ENCODE results near the gene SLN.

Gene SLN

DNA sequence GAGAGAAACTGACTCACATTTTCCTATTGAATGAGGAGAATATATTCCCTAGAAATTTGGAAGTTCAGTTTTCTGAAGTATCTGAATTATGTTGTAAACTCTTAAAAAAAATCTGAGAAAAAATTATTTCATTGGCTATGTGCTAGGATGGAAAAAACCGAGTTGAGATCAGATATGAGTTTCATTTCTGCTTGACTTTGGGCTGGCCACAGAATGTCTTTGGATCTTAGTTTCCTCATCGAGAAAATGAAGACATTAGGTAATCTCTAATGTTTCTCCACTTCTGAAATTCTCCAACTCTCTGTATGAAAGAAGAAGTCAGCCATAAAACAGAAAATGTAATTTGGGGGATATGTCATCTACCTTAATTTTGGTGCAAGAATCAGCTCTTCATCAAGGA is 28.8 kb downstream of the SLN start:
- no peak for DNase-seq

GRCh38 chr11:107682572-107682971 is 29.3 kb downstream of the SLN start:
- no peak for DNase-seq

- no peak for DNase-seq
These were observed 29.7 kb downstream of the SLN start for GRCh38 chr11:107682171-107682570.

- no peak for DNase-seq
These were observed 32.4 kb downstream of the SLN start for GRCh38 chr11:107679255-107680024.

- no peak for DNase-seq
These were observed 33.3 kb downstream of the SLN start for GRCh38 chr11:107678632-107678971.

DNA sequence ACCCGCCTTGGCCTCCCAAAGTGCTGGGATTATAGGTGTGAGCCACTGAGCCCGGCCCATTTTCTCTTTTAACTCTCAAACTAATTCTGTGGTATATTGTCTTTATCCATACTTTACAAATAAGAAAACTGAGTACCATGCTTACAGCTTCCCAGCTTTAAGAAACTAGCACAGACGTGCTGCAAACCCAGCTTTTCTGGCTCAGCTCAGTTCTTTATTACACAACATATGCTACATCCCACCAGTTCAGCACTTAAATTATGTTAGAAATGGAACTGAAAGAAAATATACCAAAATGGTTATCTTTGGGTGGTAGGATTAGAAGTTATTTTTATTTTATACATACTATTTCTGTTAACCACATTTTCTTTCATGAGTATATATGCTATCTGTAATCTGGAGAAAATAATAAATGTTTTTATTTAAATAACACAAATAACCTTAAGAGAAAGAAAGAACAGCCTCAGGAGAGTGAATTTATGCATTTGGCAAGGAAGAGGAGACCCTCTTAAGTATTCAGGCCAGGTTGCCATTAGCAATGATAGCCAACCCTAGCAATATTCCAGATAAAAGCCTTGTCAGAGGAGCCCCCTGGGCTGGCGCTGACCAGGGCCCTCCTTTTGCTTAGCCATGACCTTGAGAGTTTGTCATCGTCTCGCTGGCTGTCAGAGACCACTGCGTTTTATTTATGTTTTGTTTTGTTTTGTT is 33.8 kb downstream of the SLN start:
- no peak for DNase-seq

DNA sequence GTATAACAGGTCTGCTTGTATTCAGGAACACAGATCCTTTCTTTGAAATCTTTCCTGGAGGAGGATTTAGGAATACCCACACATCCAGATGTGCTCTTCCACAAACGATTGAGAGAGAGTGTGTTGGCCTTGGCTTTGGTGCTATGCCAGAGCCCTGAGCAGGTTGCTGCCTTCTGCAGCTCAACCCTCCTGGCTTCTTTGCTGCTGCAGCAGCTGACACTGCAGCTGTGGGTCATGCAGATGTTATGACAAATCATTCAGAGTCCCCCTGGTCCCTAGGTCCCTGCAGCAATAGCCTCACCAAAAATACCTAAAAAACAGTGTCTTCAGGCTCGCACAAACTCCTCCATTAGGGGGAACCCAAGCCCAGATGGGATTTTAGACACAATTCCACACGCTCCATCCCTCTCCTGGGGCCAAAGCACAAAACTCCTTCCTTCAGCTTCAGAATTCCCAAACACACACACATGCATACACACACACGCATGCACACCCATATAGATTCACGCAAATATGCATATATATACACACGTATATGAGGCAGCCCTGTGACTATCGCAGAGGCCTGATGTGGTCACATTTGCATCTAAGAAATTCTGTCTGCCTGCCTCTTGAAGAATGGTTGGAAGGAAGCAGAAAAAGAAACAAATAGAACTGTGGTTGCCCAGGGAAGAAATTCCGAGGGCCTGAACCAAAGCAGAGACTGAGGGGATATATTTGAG is 35.4 kb downstream of the SLN start:
- no peak for DNase-seq

DNA sequence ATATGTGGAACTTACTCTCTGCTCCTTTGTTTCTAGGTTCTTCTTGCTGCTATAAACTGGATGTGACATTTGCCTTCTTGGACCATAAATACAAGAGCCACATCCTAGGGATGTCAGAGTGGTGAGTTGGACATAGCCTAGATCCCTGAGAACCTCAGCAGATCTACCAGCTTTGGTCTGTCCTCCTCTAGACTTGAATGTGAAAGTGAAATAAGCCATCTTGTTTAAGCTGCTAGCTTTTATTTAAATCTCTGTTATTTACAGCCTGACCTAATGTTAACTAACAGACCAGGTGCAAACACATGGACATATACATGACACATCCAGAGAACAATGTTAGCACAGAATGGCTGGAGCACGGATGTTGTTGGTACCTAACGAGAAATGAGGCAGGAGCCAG is 36.0 kb downstream of the SLN start:
- no peak for DNase-seq

- DNase-seq: no peak
These were observed 41.8 kb downstream of the SLN start for GRCh38 chr11:107669893-107670601.

- no peak for DNase-seq
These were observed 42.6 kb downstream of the SLN start for GRCh38 chr11:107669191-107669740.

- no peak for DNase-seq
These were observed 44.8 kb downstream of the SLN start for GRCh38 chr11:107666911-107667613.

- DNase-seq: no peak
These were observed 46.8 kb downstream of the SLN start for GRCh38 chr11:107665018-107665417.

GRCh38 chr11:107661656-107662055 is 50.2 kb downstream of the SLN start:
- DNase-seq: no peak

GRCh38 chr11:107660066-107660465 is 51.8 kb downstream of the SLN start:
- no peak for DNase-seq

- DNase-seq: no peak
These were observed 52.5 kb downstream of the SLN start for GRCh38 chr11:107659310-107659709.

Data from right kidney (tissue), 1 donor.